ENCODE results near the gene REV3L. TPM values are rescaled to one million over a fixed set of nuclear protein-coding genes. Genes with fewer than 3 reads are reported as not detected.

Gene REV3L
- total and polyA plus RNA-seq, 2 of the 13 experiments (the other 11 are each of a cell fraction or from before 2014, with no cell fraction given) = 12.8 to 31.3 TPM

DNA sequence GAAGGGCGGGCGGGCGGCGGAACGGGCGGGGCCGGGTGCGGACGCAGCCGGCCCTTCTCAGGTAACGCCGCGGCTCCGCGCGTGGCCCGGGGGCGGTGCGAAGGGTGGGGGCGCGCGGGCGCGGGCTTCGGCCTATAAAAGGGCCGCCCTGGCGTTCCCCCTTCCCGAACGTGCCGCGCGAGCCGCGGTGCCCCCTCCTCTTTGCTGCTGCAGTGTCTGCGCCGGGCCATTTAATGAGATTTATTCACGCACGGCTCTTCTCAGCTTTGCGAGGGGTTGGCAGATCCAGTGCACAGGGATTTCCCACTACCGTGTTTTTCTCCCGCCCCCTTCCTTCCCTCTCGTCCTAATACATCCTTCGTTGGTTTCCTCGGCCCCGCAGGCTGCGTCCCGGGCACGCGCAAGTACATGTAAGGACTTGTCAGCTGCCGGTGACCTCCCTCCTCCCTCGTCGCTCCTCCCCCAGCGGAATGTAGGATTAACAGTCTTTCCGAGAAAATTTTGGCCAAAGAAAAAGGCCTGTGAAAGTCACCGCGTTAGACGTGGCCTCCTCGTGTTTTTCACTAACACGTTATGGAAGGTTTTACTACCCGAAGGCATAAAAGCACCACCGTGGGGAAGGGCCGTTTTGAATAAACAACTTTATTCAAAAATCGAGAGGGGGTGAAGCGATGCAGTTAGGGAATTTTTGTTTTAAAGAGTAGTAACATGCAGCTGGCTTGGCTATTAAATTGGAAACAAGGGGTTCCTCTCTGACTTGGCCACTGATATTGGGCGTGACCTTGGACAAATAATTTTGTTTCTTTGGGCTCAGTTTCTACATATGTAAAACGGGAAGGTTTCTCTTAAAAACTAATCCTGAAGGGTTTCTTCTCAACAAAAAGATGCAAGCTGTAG is 966 bp upstream of the REV3L start (continued):
- TF ChIP-seq, protein P1, sequence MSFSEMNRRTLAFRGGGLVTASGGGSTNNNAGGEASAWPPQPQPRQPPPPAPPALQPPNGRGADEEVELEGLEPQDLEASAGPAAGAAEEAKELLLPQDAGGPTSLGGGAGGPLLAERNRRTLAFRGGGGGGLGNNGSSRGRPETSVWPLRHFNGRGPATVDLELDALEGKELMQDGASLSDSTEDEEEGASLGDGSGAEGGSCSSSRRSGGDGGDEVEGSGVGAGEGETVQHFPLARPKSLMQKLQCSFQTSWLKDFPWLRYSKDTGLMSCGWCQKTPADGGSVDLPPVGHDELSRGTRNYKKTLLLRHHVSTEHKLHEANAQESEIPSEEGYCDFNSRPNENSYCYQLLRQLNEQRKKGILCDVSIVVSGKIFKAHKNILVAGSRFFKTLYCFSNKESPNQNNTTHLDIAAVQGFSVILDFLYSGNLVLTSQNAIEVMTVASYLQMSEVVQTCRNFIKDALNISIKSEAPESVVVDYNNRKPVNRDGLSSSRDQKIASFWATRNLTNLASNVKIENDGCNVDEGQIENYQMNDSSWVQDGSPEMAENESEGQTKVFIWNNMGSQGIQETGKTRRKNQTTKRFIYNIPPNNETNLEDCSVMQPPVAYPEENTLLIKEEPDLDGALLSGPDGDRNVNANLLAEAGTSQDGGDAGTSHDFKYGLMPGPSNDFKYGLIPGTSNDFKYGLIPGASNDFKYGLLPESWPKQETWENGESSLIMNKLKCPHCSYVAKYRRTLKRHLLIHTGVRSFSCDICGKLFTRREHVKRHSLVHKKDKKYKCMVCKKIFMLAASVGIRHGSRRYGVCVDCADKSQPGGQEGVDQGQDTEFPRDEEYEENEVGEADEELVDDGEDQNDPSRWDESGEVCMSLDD (CRISPR knock-in tag; IDR thresholded peaks at IDR 0.05; ENCODE audit: borderline replicate concordance) = peak; percentile 66; the same call in 1 of the 2 replicates
- TF ChIP-seq ARID5B (CRISPR knock-in tag; IDR thresholded peaks at IDR 0.05) (peak; percentile 77), ATF2 (CRISPR knock-in tag; IDR thresholded peaks at IDR 0.05) (peak; percentile 70), RARG (CRISPR knock-in tag; IDR thresholded peaks at IDR 0.05; ENCODE audit: low read depth) (no peak), NKX3-1 (CRISPR knock-in tag; IDR thresholded peaks at IDR 0.05) (peak; percentile 86), ETV5 (CRISPR knock-in tag; IDR thresholded peaks at IDR 0.05; ENCODE audit: borderline replicate concordance) (peak; percentile 69), ZNF121 (CRISPR knock-in tag; IDR thresholded peaks at IDR 0.05) (peak; percentile 37; the same call in 1 of the 2 replicates), HNF4G (IDR thresholded peaks at IDR 0.05; ENCODE audit: borderline replicate concordance, low read depth, low read length) (peak; percentile 30; the same call in 1 of the 2 replicates), HNF4G (CRISPR knock-in tag; IDR thresholded peaks at IDR 0.05; ENCODE audit: borderline replicate concordance, low read depth) (no peak), JARID2 (CRISPR knock-in tag; IDR thresholded peaks at IDR 0.05; ENCODE audit: insufficient replicate concordance) (peak; percentile 54), ATF7 (IDR thresholded peaks at IDR 0.05) (no peak), ATF7 (CRISPR knock-in tag; IDR thresholded peaks at IDR 0.05) (no peak), ZNF3 (CRISPR knock-in tag; IDR thresholded peaks at IDR 0.05) (peak; percentile 80), SMAD3 (CRISPR knock-in tag; IDR thresholded peaks at IDR 0.05) (peak; percentile 32; the same call in 1 of the 2 replicates)
- TF ChIP-seq, protein P2, sequence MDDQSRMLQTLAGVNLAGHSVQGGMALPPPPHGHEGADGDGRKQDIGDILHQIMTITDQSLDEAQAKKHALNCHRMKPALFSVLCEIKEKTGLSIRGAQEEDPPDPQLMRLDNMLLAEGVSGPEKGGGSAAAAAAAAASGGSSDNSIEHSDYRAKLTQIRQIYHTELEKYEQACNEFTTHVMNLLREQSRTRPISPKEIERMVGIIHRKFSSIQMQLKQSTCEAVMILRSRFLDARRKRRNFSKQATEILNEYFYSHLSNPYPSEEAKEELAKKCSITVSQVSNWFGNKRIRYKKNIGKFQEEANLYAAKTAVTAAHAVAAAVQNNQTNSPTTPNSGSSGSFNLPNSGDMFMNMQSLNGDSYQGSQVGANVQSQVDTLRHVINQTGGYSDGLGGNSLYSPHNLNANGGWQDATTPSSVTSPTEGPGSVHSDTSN (CRISPR knock-in tag; IDR thresholded peaks at IDR 0.05; ENCODE audit: borderline replicate concordance) = peak; percentile 5; the same call in 1 of the 2 replicates
- TF ChIP-seq, protein P3, sequence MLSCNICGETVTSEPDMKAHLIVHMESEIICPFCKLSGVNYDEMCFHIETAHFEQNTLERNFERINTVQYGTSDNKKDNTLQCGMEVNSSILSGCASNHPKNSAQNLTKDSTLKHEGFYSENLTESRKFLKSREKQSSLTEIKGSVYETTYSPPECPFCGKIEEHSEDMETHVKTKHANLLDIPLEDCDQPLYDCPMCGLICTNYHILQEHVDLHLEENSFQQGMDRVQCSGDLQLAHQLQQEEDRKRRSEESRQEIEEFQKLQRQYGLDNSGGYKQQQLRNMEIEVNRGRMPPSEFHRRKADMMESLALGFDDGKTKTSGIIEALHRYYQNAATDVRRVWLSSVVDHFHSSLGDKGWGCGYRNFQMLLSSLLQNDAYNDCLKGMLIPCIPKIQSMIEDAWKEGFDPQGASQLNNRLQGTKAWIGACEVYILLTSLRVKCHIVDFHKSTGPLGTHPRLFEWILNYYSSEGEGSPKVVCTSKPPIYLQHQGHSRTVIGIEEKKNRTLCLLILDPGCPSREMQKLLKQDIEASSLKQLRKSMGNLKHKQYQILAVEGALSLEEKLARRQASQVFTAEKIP (CRISPR knock-in tag; IDR thresholded peaks at IDR 0.05; ENCODE audit: borderline replicate concordance) = no peak

All from HepG2 (cell line).